CD4-positive, alpha-beta T cell (primary cell): ENCODE results near the gene C3orf20. TPM values are rescaled to one million over a fixed set of nuclear protein-coding genes. Genes with fewer than 3 reads are reported as not detected.

Experiments used
- ATAC-seq: fragments of 200-7000 bp; cut with Tn5 transposase; one replicate; pipeline ENCODE4 v1.10.0; 2022; ENCODE audit warnings: mild to moderate bottlenecking; ENCODE audit not compliant: poor library complexity
- CTCF ChIA-PET: fragments of 350-600 bp; sonication (Branson Sonifier 250); formaldehyde crosslinking; loops from one replicate; lab custom pipeline; 2021; ENCODE audit warnings: antibody characterized with exemption, inconsistent platforms; lab: Charles Lee
- POLR2A ChIA-PET: fragments of 350-600 bp; sonication (Branson Sonifier 250); formaldehyde crosslinking; loops from one replicate; lab custom pipeline; 2021; ENCODE audit warnings: antibody characterized with exemption, inconsistent platforms; lab: Charles Lee
- DNase-seq, 14 experiments: peaks; one replicate each; pipeline ENCODE4 v3.0.0-alpha.2; 2013 to 2020; ENCODE audit warnings: mixed read lengths in 2 of 14
- H3K27ac ChIP-seq, 2 donors: one replicate each; pipeline versions ENCODE4 v1.5.1 to v1.7.0; 2013; ENCODE audit warnings: low read length in 2 of 2, low read depth in 1 of 2, mild to moderate bottlenecking in 1 of 2
- H3K27me3 ChIP-seq, 2 experiments: 1 replicate in 1 of 2; 2 replicates in 1 of 2; pipeline versions ENCODE4 v1.6.1 to v1.7.0; 2013; ENCODE audit warnings: low read length in 2 of 2, control low read depth in 1 of 2, mild to moderate bottlenecking in 1 of 2, moderate library complexity in 1 of 2; ENCODE audit not compliant: insufficient read depth in 2 of 2, control insufficient read depth in 1 of 2
- H3K36me3 ChIP-seq: one replicate; pipeline ENCODE4 v1.6.1; 2013; ENCODE audit warnings: low read length, control low read depth; ENCODE audit not compliant: insufficient read depth
- H3K4me1 ChIP-seq: one replicate; pipeline ENCODE4 v1.6.1; 2013; ENCODE audit warnings: low read length, control low read depth; ENCODE audit not compliant: insufficient read depth
- H3K4me3 ChIP-seq: one replicate; pipeline ENCODE4 v1.5.1; 2013; ENCODE audit warnings: mild to moderate bottlenecking, low read length, moderate library complexity
- H3K9me3 ChIP-seq, 2 experiments: 1 replicate in 1 of 2; 2 replicates in 1 of 2; pipeline versions ENCODE4 v1.6.1 to v1.7.0; 2013; ENCODE audit warnings: low read length in 2 of 2, mild to moderate bottlenecking in 2 of 2, control low read depth in 1 of 2, moderate library complexity in 1 of 2; ENCODE audit not compliant: control insufficient read depth in 1 of 2, insufficient read depth in 1 of 2
- H3K27ac Mint-ChIP-seq: one replicate; pipeline ENCODE4 v1.8.0; 2020; ENCODE audit warnings: mixed read lengths
- H3K27me3 Mint-ChIP-seq: one replicate; pipeline ENCODE4 v1.8.0; 2021; ENCODE audit warnings: mixed read lengths
- H3K36me3 Mint-ChIP-seq: one replicate; pipeline ENCODE4 v1.8.0; 2021; ENCODE audit warnings: low read depth, mixed read lengths
- H3K4me1 Mint-ChIP-seq: one replicate; pipeline ENCODE4 v1.8.0; 2021; ENCODE audit warnings: low read depth, mixed read lengths
- H3K4me3 Mint-ChIP-seq: one replicate; pipeline ENCODE4 v1.8.0; 2020; ENCODE audit warnings: mild to moderate bottlenecking, mixed read lengths
- H3K9me3 Mint-ChIP-seq: one replicate; pipeline ENCODE4 v1.8.0; 2020; ENCODE audit warnings: mixed read lengths
- CTCF ChIP-seq: fragments of 200-600 bp; IDR thresholded peaks from one replicate; pipeline ENCODE4 v1.8.0; 2022; ENCODE audit warnings: antibody characterized with exemption, mild to moderate bottlenecking
- intact Hi-C, 2 experiments: fragments of 100-400 bp; cut with DNase I in 1 of 2; cut with micrococcal nuclease in 1 of 2; formaldehyde crosslinking; loops; one replicate each; pipeline versions ENCODE4 v1.15.1 to v1.9.0; 2023 to 2025; cut with DNase I, micrococcal nuclease
- total RNA-seq, 174 experiments: library from RNA in 2 of 174; stranded (reverse) in 2 of 174; gene quantifications; one replicate each; pipeline ENCODE4 v1.2.3 and lab custom pipeline; 2021 to 2026

Gene C3orf20
- total RNA-seq, 2 experiments from 2014 or later = 0.14 TPM; not detected in 1

- Histone ChIP-seq H3K27ac (no peak overlapping the region), H3K9me3 (peaks cover 0 to 7% of the 10 kb centered on the region in 2 experiments), H3K36me3 (no peaks in the 10 kb centered on the region), H3K27me3 (peaks cover 4 to 7% of the 10 kb centered on the region in 2 experiments), H3K4me1 (no peaks in the 10 kb centered on the region), H3K4me3 (no peak overlapping the region)
- no peaks in the 10 kb centered on the region for H3K36me3 Mint-ChIP-seq
- H3K9me3 Mint-ChIP-seq = no peaks in the 10 kb centered on the region
- ATAC-seq = no peak
- H3K27me3 Mint-ChIP-seq = peaks cover 41% of the 10 kb centered on the region
- CTCF ChIA-PET = no interaction called here
- no peak overlapping the region for H3K4me3 Mint-ChIP-seq
- H3K4me1 Mint-ChIP-seq = no peaks in the 10 kb centered on the region
- no peak for TF ChIP-seq CTCF
- H3K27ac Mint-ChIP-seq = no peak overlapping the region
- intact Hi-C loops = no loop called here
- DNase-seq = no peak
- POLR2A ChIA-PET = interaction anchor here (0.5 to 1.4 kb wide), 2 partner anchors 20 to 1795 kb away, joined by 3 to 6 read pairs; partner anchors contain the start of gene CCDC174
Observed at GRCh38 chr3:14631687-14632441, 43.1 kb upstream of the C3orf20 start.

GRCh38 chr3:14632442-14632930, 42.5 kb upstream of the C3orf20 start:
- Mint-ChIP-seq H3K4me1 (no peaks in the 10 kb centered on the region), H3K27me3 (peaks cover 41% of the 10 kb centered on the region), H3K36me3 (no peaks in the 10 kb centered on the region), H3K9me3 (no peaks in the 10 kb centered on the region), H3K4me3 (no peak overlapping the region), H3K27ac (no peak overlapping the region)
- CTCF ChIA-PET = no interaction called here
- DNase-seq (no peak), ATAC-seq (no peak)
- H3K36me3 ChIP-seq = no peaks in the 10 kb centered on the region
- POLR2A ChIA-PET = interaction anchor here (1.3 kb wide), 1 partner anchor 19 kb away, joined by 3 read pairs; the partner anchor contains the start of gene CCDC174
- H3K27ac ChIP-seq = no peak overlapping the region
- TF ChIP-seq CTCF = no peak
- intact Hi-C loops = no loop called here
- peaks cover 10 to 11% of the 10 kb centered on the region in 2 experiments for H3K27me3 ChIP-seq
- H3K4me3 ChIP-seq = no peak overlapping the region
- H3K9me3 ChIP-seq = peaks cover 0 to 7% of the 10 kb centered on the region in 2 experiments
- no peaks in the 10 kb centered on the region for H3K4me1 ChIP-seq

- no peak overlapping the region for H3K4me3 Mint-ChIP-seq
Observed at GRCh38 chr3:14633417-14633816, 41.5 kb upstream of the C3orf20 start.

More at GRCh38 chr3:14633417-14633816, 41.5 kb upstream of the C3orf20 start:
- intact Hi-C loops = loop anchor here in 1 of 2 experiments (1.0 kb wide), 1 partner anchor 288 kb away; no protein-coding TSS in a partner anchor
- no peak overlapping the region for H3K4me3 ChIP-seq
- DNase-seq (no peak), ATAC-seq (no peak)
- peaks cover 0 to 5% of the 10 kb centered on the region in 2 experiments for H3K9me3 ChIP-seq
- no peak overlapping the region for H3K27ac Mint-ChIP-seq
- no peaks in the 10 kb centered on the region for H3K9me3 Mint-ChIP-seq
- TF ChIP-seq CTCF = no peak
- CTCF ChIA-PET = no interaction called here
- peaks cover 49% of the 10 kb centered on the region for H3K27me3 Mint-ChIP-seq
- peaks cover 11 to 14% of the 10 kb centered on the region in 2 experiments for H3K27me3 ChIP-seq
- POLR2A ChIA-PET = interaction anchor here (1.3 kb wide), 1 partner anchor 18 kb away, joined by 3 read pairs; the partner anchor contains the start of gene CCDC174
- H3K4me1 Mint-ChIP-seq = no peaks in the 10 kb centered on the region
- no peaks in the 10 kb centered on the region for H3K36me3 Mint-ChIP-seq
- H3K4me1 ChIP-seq = no peaks in the 10 kb centered on the region
- H3K36me3 ChIP-seq = no peaks in the 10 kb centered on the region
- no peak overlapping the region for H3K27ac ChIP-seq
